Liver (tissue), 9 donors: ENCODE measurements around the gene ADH4. TPM values are rescaled to one million over a fixed set of nuclear protein-coding genes. Genes with fewer than 3 reads are reported as not detected.
"Not testable (repeated sequence)": the region's sequence is repeated elsewhere in the genome, so short reads cannot be mapped to it uniquely, and the experiment has no call there.

ENCODE experiments used
- DNase-seq: peaks from one replicate; pipeline ENCODE4 v3.0.0-alpha.2; 2017; ENCODE audit warnings: low spot score
- H3K27ac ChIP-seq, 2 donors: one replicate each; pipeline ENCODE4 v1.7.0; 2013; ENCODE audit warnings: inconsistent platforms in 2 of 2, low read length in 2 of 2, control low read depth in 1 of 2, low read depth in 1 of 2, mild to moderate bottlenecking in 1 of 2
- H3K27me3 ChIP-seq, 4 donors: one replicate each; pipeline versions ENCODE4 v1.6.1 to v1.7.0; 2013; ENCODE audit warnings: low read length in 3 of 4, inconsistent platforms in 1 of 4, mild to moderate bottlenecking in 1 of 4, moderate library complexity in 1 of 4; ENCODE audit not compliant: control insufficient read depth in 4 of 4, insufficient read depth in 4 of 4
- H3K36me3 ChIP-seq, 4 donors: one replicate each; pipeline versions ENCODE4 v1.6.1 to v1.7.0; 2013; ENCODE audit warnings: low read length in 3 of 4, mild to moderate bottlenecking in 3 of 4, low read depth in 1 of 4, moderate library complexity in 1 of 4; ENCODE audit not compliant: control insufficient read depth in 4 of 4, insufficient read depth in 3 of 4
- H3K4me1 ChIP-seq, 4 donors: one replicate each; pipeline versions ENCODE4 v1.6.1 to v1.7.0; 2013; ENCODE audit warnings: low read length in 3 of 4, mild to moderate bottlenecking in 3 of 4, moderate library complexity in 1 of 4; ENCODE audit not compliant: control insufficient read depth in 4 of 4, insufficient read depth in 4 of 4
- H3K4me3 ChIP-seq, 3 donors: one replicate each; pipeline versions ENCODE4 v1.6.1 to v1.7.0; 2013; ENCODE audit warnings: low read length in 3 of 3, control low read depth in 1 of 3, low read depth in 1 of 3, mild to moderate bottlenecking in 1 of 3
- H3K9ac ChIP-seq, 2 donors: one replicate each; pipeline ENCODE4 v1.7.0; 2013; ENCODE audit warnings: low read length in 2 of 2, mild to moderate bottlenecking in 2 of 2, moderate library complexity in 2 of 2, control low read depth in 1 of 2, low read depth in 1 of 2
- H3K9me3 ChIP-seq, 4 donors: one replicate each; pipeline versions ENCODE4 v1.6.1 to v1.7.0; 2013; ENCODE audit warnings: low read length in 3 of 4; ENCODE audit not compliant: control insufficient read depth in 4 of 4
- ATF3 ChIP-seq: IDR thresholded peaks from 2 replicates; pipeline ENCODE4 v1.6.1; 2016; ENCODE audit warnings: antibody characterized with exemption
- EGR1 ChIP-seq, 2 donors: IDR thresholded peaks; 2 replicates each; pipeline ENCODE4 v1.6.1; 2016 to 2018; ENCODE audit warnings: antibody characterized with exemption in 2 of 2, low read depth in 2 of 2
- FOXA1 ChIP-seq: IDR thresholded peaks from 2 replicates; pipeline ENCODE4 v1.6.1; 2016; ENCODE audit warnings: antibody characterized with exemption
- GABPA ChIP-seq, 2 donors: IDR thresholded peaks in 1 of 2; conservative IDR thresholded peaks in 1 of 2; 2 replicates each; pipeline ENCODE4 v1.6.1; 2016; ENCODE audit warnings: antibody characterized with exemption in 2 of 2, mild to moderate bottlenecking in 1 of 2, moderate library complexity in 1 of 2
- HNF4A ChIP-seq, 2 donors: conservative IDR thresholded peaks; 2 replicates each; pipeline ENCODE4 v1.6.1; 2016; ENCODE audit warnings: antibody characterized with exemption in 2 of 2, mild to moderate bottlenecking in 2 of 2
- JUND ChIP-seq, 2 donors: IDR thresholded peaks; 2 replicates each; pipeline ENCODE4 v1.6.1; 2016; ENCODE audit warnings: antibody characterized with exemption in 2 of 2
- MAX ChIP-seq: IDR thresholded peaks from 2 replicates; pipeline ENCODE4 v1.6.1; 2016; ENCODE audit warnings: antibody characterized with exemption
- RAD21 ChIP-seq, 2 donors: IDR thresholded peaks; 2 replicates each; pipeline ENCODE4 v1.6.1; 2016; ENCODE audit warnings: antibody characterized with exemption in 2 of 2, mild to moderate bottlenecking in 2 of 2
- REST ChIP-seq: IDR thresholded peaks from 2 replicates; pipeline ENCODE4 v1.6.1; 2016; ENCODE audit warnings: antibody characterized with exemption, mild to moderate bottlenecking
- SP1 ChIP-seq: IDR thresholded peaks from 2 replicates; pipeline ENCODE4 v1.6.1; 2018; ENCODE audit warnings: antibody characterized with exemption, mild to moderate bottlenecking
- TAF1 ChIP-seq: conservative IDR thresholded peaks from 2 replicates; pipeline ENCODE4 v1.6.1; 2016; ENCODE audit warnings: antibody characterized with exemption, mild to moderate bottlenecking
- WGBS: extraction: QIAGEN DNeasy Blood & Tissue Kit; methylation state at CpG from one replicate; pipeline ENCODE4 v1.1.7; 2013; 5-methylcytosine and 5-hydroxymethylcytosine counted together
- polyA plus RNA-seq, 2 donors: library from polyadenylated mRNA; stranded (reverse) in 1 of 2; unstranded in 1 of 2; fragments of 200-250 nt in 1 of 2; fragments of >200 nt in 1 of 2; fragmentation: Nextera tagmentation in 1 of 2; extraction: Ambion mirVana in 1 of 2; gene quantifications; one replicate each; pipeline versions ENCODE4 v1.2.1 to v1.2.3, GENCODE V29; 2013 to 2015
- total RNA-seq, 2 donors: library from RNA; depleted of rRNA; stranded (reverse); fragments of >200 nt; gene quantifications; one replicate each; pipeline ENCODE4 v1.2.3, GENCODE V29; 2014
- donor health status: healthy.
- donor health status: healthy.
- donor health status: healthy.
- donor health status: healthy.
- donor health status: healthy.

The ADH4 gene
- total and polyA plus RNA-seq, 4 donors = 31.1 to 363 (median 146) TPM

- no peak overlapping the region for H3K9ac ChIP-seq
- no peaks in the 10 kb centered on the region for H3K4me1 ChIP-seq
- WGBS = 93% methylated on average over 12 of the region's 12 CpGs
- H3K27ac ChIP-seq = no peak overlapping the region
- H3K27me3 ChIP-seq = no peaks in the 10 kb centered on the region
- peaks cover 0 to 2% (median 0%) of the 10 kb centered on the region in 4 donors for H3K36me3 ChIP-seq
- no peak for DNase-seq
- no peak for TF ChIP-seq FOXA1
- H3K4me3 ChIP-seq = no peak overlapping the region
- H3K9me3 ChIP-seq = no peaks in the 10 kb centered on the region
These were observed 44.8 kb downstream of the ADH4 start for GRCh38 chr4:99099311-99099710.

GRCh38 chr4:99091841-99092240 lies 52.3 kb downstream of the ADH4 start:
- not testable (repeated sequence) for H3K9me3 ChIP-seq, H3K9ac ChIP-seq, H3K27me3 ChIP-seq, H3K4me3 ChIP-seq, DNase-seq, H3K27ac ChIP-seq, H3K36me3 ChIP-seq
- WGBS = 93% methylated on average over 2 of the region's 2 CpGs
- H3K4me1 ChIP-seq = peaks cover 2 to 12% (median 6%) of the 10 kb centered on the region in 4 donors

- H3K4me3 ChIP-seq = no peak overlapping the region
- DNase-seq = no peak
- H3K9me3 ChIP-seq = no peaks in the 10 kb centered on the region
- H3K27ac ChIP-seq = no peak overlapping the region
- WGBS = 74% methylated on average over 2 of the region's 2 CpGs
- TF ChIP-seq SP1 (no peak), EGR1 (IDR thresholded peaks at IDR 0.05; ENCODE audit: low read depth in 2 of 2) (no peak), REST (no peak), FOXA1 (no peak), HNF4A (conservative IDR thresholded peaks at IDR 0.05) (no peak), MAX (no peak), TAF1 (no peak), GABPA (IDR thresholded peaks at IDR 0.05 in 1 of 2, conservative IDR thresholded peaks at IDR 0.05 in 1 of 2) (no peak), RAD21 (IDR thresholded peaks at IDR 0.05) (no peak), ATF3 (no peak), JUND (IDR thresholded peaks at IDR 0.05) (no peak)
- H3K27me3 ChIP-seq = no peaks in the 10 kb centered on the region
- no peaks in the 10 kb centered on the region for H3K36me3 ChIP-seq
- no peak overlapping the region for H3K9ac ChIP-seq
- H3K4me1 ChIP-seq = peaks cover 3 to 12% (median 8%) of the 10 kb centered on the region in 4 donors
These were observed 52.9 kb downstream of the ADH4 start for GRCh38 chr4:99091216-99091575.
